Activated CD4-positive, alpha-beta T cell treated with anti-CD3 and anti-CD28 coated beads for 4 hours (primary cell): ENCODE measurements around the gene ANKRD20A1.
"Not testable (repeated sequence)": the region's sequence is repeated elsewhere in the genome, so short reads cannot be mapped to it uniquely, and the experiment has no call there.

Experiments
- DNase-seq, 2 donors: peaks; one replicate each; pipeline ENCODE4 v3.0.0-alpha.2; 2020

The ANKRD20A1 gene

GRCh38 chr9:67858871-67859270 is at the start of gene ANKRD20A1:
Gene ANKRD20A1 (plus strand): TSS chr9:67858931. CDS start chr9:67859427, 496 bp downstream.
- not testable (repeated sequence) for DNase-seq

- DNase-seq, result not testable (repeated sequence)
These were observed 26.6 kb upstream of the ANKRD20A1 start for GRCh38 chr9:67832088-67832487.
